NT2/D1 (cell line): ENCODE measurements around the gene TMEM222.

Experiments
- SUZ12 ChIP-seq: IDR thresholded peaks from 2 replicates; pipeline ENCODE4 v1.6.1; 2011; ENCODE audit not compliant: insufficient read length, insufficient read depth; ENCODE audit errors: extremely low read depth
- YY1 ChIP-seq: IDR thresholded peaks from 2 replicates; pipeline ENCODE4 v1.6.1; 2011; ENCODE audit not compliant: insufficient read length, insufficient read depth
- ZNF274 ChIP-seq: IDR thresholded peaks from 2 replicates; pipeline ENCODE4 v1.6.1; 2011; ENCODE audit warnings: mild to moderate bottlenecking, low read depth, low read length

- TF ChIP-seq SUZ12 = no peak
- no peak for TF ChIP-seq ZNF274
- no peak for TF ChIP-seq YY1
Measured at GRCh38 chr1:27314169-27314568, 7.8 kb upstream of the TMEM222 start.
